Right renal cortex interstitium (tissue), 3 donors: ENCODE data around the gene TYROBP. TPM values are rescaled to one million over a fixed set of nuclear protein-coding genes. Genes with fewer than 3 reads are reported as not detected.
"Not testable (repeated sequence)": the region's sequence is repeated elsewhere in the genome, so short reads cannot be mapped to it uniquely, and the experiment has no call there.

Source experiments
- DNase-seq, 3 donors: peaks; one replicate each; pipeline ENCODE4 v3.0.0-alpha.2; 2013; ENCODE audit warnings: low read depth in 3 of 3, low spot score in 2 of 3
- polyA plus RNA-seq, 3 donors: library from polyadenylated mRNA; unstranded; fragments of 120-200 nt; gene quantifications; one replicate each; pipeline ENCODE4 v1.2.1, GENCODE V29; 2013; ENCODE audit not compliant: insufficient read length in 3 of 3

Gene TYROBP
- polyA plus RNA-seq, result 10 to 100 TPM in 2 of 3 donors, 1 to 10 TPM in 1; 6.3 to 10.5 (median 10.3) TPM

DNA sequence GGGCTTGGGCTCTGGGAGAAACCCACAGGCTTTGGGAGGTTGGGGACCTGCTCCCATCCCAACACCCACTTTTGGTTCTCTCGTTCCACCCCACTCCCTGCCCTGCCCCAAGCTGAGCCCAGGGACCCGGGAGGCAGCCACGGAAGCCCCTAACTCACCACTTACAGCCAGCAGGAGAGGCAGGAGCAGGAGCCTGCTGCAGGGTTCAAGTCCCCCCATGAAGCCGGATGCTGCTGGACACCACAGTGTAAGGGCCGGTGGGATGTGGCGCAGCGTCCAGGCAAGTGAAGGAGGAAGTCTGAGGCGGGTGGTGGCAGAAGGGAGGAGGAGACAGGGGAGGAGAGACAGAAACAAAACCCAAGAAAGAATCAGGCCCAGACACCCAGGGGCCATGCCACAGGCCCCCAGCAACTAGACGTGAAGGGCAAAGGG lies at the start of gene TYROBP:
TYROBP (minus strand) TSS at position 286 of the 432 bp plus-strand sequence; CDS start at position 219, 67 bp downstream.
- DNase-seq, result no peak

GRCh38 chr19:35957411-35957810 lies 49.3 kb upstream of the TYROBP start:
- not testable (repeated sequence) for DNase-seq

- no peak for DNase-seq
Observed at GRCh38 chr19:35955881-35956634, 48.0 kb upstream of the TYROBP start.

DNA sequence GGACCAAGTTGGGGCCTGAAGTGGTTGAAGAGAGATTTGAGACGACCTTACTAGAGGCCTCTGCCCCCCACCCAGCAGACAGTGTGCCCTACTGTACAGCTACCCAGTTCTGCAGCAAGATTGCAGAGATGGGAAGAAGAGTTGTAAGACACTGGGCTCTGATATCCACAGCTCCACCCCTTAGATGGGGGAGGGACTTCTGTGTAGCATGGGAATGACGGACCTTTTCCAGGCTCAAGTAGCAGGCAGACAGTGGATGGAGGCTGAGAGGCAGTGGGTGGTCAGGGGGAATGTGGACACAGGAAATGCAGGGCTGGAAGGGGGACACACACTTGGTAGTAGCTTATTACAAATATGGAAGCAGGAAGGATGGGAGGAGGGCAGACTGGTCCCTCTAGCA lies 41.0 kb upstream of the TYROBP start:
- no peak for DNase-seq

- no peak for DNase-seq
Observed at GRCh38 chr19:35946203-35946602, 38.1 kb upstream of the TYROBP start.

- DNase-seq, result no peak
Observed at GRCh38 chr19:35945121-35945790, 37.2 kb upstream of the TYROBP start.

- DNase-seq, result no peak
Observed at GRCh38 chr19:35944556-35944955, 36.5 kb upstream of the TYROBP start.

DNA sequence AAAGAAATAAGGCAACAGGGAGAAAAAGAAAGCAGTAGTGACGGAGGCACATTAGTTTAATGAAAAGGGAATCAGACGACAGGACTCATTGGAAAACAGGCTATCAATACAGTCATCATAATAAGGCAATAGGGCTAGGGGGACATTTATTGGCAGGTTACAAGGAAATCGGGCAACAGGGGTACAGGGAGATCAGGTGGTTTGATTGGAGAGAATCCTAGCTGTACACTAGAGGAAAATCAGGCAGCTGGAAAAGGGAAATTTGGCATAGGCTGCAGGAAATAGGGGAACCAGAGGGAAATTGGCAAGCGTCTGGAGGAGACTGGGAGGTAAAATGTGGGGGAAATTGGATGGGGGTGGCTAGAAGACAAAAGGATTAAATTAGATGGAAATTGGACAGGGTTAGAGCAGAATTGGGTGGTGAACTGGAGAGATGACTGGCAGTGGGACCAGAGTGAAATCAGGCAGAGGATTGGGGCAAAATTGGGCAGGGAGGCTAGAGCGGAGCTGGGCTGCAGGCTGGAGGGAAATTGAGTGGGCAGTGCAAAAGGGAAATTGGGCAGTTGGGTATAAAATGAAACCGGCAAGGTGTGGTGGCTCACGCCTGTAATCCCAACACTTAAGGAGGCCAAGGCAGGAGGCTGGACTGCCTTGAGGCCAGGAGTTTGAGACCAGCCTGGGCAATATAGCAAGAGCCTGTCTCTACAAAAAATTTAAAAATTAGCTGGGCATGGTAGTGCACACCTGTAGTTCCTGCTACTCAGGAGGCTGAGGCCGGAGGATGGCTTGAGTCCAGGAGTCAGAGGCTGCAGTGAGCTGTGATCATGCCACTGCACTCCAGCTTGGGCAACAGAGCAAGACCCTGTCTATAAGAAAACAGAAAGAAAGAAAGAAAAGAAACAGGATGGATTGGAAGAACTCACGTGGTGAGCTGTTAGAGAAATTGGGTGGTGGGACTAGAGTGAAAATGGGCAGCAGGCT lies 35.5 kb upstream of the TYROBP start:
- DNase-seq, result no peak

DNA sequence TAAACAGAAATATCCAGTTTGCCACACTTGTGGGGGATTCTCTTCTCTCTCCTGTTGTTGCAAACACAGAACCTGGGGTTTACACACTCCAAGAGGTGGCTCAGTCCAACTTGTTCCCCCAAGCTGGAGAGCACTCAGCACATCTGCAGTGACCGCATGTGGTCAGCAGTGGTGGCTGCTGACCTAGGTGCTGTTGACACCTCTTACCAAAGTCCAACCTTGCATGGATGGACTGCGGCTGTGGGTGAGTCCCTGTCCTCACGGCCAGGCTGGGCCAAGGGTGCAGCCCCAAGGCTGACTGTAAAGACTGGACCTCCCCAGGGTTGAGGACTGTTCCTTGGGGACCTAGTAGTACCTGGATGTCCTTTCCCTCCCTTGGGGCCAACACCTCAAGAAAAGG lies 34.1 kb upstream of the TYROBP start:
- DNase-seq, result no peak

- DNase-seq, result no peak
Observed at GRCh38 chr19:35940839-35941238, 32.7 kb upstream of the TYROBP start.

DNA sequence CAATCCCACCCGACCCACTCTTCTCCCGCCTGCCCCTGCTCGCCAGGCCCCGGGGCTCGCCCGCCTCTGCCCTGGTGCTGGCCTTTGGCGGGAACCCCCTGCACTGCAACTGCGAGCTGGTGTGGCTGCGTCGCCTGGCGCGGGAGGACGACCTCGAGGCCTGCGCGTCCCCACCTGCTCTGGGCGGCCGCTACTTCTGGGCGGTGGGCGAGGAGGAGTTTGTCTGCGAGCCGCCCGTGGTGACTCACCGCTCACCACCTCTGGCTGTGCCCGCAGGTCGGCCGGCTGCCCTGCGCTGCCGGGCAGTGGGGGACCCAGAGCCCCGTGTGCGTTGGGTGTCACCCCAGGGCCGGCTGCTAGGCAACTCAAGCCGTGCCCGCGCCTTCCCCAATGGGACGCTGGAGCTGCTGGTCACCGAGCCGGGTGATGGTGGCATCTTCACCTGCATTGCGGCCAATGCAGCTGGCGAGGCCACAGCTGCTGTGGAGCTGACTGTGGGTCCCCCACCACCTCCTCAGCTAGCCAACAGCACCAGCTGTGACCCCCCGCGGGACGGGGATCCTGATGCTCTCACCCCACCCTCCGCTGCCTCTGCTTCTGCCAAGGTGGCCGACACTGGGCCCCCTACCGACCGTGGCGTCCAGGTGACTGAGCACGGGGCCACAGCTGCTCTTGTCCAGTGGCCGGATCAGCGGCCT lies 32.1 kb upstream of the TYROBP start:
- DNase-seq, result no peak

GRCh38 chr19:35939307-35940077 lies 31.4 kb upstream of the TYROBP start:
- DNase-seq, result no peak

- no peak for DNase-seq
Observed at GRCh38 chr19:35938282-35939224, 30.5 kb upstream of the TYROBP start.

DNA sequence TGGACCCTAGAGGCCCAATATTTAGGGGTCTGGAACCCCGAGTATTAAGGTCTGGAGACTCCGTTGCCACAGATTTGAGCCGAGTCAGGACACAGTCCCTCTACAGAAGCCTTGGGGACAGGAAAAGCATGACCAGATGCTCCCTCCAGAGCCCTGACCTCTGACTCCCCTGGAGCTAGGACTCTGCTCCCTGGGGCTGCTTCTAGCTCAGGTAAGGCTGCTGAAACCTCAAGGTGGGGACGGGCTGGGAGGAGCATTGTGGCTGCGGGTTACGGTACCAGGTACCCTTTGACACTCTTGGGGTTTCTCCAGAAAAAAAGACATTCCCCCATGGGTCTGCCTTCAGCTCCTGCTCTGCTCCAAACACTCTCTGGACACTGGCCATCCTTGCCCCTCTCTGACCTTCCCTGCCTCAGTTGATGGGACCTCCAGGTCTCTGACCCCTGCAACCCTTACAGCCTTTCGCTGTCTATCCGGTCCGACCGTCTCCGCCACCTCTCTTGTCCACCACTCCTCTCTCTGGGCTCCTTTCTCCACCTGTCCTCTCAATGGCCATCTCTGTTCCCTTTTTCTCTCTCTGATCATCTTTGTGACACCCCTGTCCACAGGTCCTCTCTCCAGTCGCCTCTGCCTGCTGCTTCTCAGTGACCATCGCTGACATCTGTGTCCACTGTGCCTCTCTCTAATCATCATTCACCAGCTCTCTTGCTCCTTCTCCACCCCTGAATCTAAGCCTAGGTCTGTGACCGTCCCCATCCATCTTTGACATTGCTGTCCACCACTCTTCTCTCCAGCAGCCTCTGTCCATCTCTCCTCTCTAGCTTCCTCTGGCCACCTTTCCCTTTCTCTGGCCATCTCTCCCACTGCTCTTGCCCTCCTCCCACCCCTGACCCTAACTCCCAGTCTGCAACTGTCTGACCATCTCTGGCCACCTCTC lies 29.5 kb upstream of the TYROBP start:
- DNase-seq, result no peak

- DNase-seq, result no peak
Observed at GRCh38 chr19:35936738-35937268, 28.7 kb upstream of the TYROBP start.

DNA sequence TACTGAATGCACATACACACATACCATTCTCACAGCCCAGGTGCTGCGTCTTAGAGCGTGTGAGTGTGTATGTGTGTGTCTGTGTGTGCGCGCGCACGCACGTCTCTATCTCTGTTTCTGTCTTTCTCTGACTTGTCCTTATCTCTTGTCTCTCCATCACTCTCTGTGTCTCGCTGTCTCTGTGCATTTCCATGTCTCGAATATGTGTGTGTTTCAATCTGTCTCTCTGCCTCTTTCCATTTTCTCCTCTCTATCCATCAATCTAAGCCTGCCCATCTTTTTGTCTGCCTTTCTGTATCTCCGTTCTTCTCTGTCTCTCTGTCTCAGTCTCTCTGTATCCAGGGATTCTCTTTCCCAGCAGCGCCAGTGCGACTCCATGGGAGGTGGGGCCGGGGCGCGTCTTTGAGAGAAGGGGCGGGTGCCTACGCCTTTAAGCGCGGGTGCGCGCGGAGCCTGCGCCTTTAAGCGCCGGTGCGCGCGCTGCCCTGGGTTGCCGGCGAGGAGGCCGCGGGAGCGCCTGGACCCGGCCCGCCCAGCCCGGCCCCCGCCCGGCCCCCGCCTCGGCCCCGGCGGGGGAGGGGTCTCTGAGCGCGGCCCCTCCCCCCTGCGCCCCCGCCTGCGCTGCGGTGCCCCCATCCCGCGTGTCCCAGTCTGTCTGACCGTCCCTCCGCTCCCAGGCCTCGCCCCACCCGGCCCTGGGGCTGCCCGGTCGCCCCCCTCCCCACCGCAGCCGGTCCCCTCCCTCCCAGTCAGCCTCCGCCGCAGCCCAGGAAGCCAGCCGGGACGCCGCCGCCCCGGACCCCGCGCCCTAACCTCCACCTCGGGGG lies 28.0 kb upstream of the TYROBP start, which contains the start of gene LRFN3:
LRFN3 (plus strand) TSS at position 464 of the 827 bp plus-strand sequence. CDS start 3,052 bp downstream, outside the sequence.
- peak in 2 of 3 donors; percentile 45 to 46 for DNase-seq
